HCT116 (cell line): ENCODE measurements around the gene MGST3. TPM values are rescaled to one million over a fixed set of nuclear protein-coding genes. Genes with fewer than 3 reads are reported as not detected.

Experiments
- ATAC-seq: fragments of 200-7000 bp; cut with Tn5 transposase; 2 replicates; pipeline ENCODE4 v1.9.1; 2020; ENCODE audit warnings: mild to moderate bottlenecking, moderate library complexity
- BruUV-seq: library from RNA; stranded (reverse); fragments of 400-500 nt; replicated peaks from 2 replicates; lab custom pipeline; 2021; lab: Mats Ljungman, UMichigan
- CTCF ChIA-PET: fragments of 300-600 bp; sonication (Branson Sonifier 250); formaldehyde crosslinking; loops from one replicate; lab custom pipeline; 2021; ENCODE audit warnings: antibody characterized with exemption; lab: Charles Lee
- POLR2A ChIA-PET: fragments of 300-600, 350-600 bp; sonication (Branson Sonifier 250); formaldehyde crosslinking; loops from one replicate; lab custom pipeline; 2021; ENCODE audit warnings: antibody characterized with exemption; lab: Charles Lee
- RAD21 ChIA-PET, 2 experiments: fragments of 300-600 bp; sonication (Branson Sonifier 250); formaldehyde crosslinking; loops; one replicate each; lab custom pipeline; 2023; ENCODE audit warnings: low total read pairs in 2 of 2; ENCODE audit not compliant: uncharacterized antibody in 2 of 2, unreplicated experiment in 2 of 2, low non-redundant PET in 1 of 2; lab: Charles Lee
- DNase-seq: peaks from one replicate; pipeline ENCODE4 v3.0.0-alpha.2; 2010; ENCODE audit warnings: low read depth, low spot score
- H2AFZ ChIP-seq: fragments of 200-600 bp; shearing (Covaris generic), sonication (generic); 2 replicates; pipeline ENCODE4 v1.6.1; 2017; ENCODE audit warnings: low read depth, mixed run types, mixed read lengths, antibody characterized with exemption, low read length; ENCODE audit not compliant: poor library complexity, severe bottlenecking
- H3K27ac ChIP-seq: 2 replicates; pipeline ENCODE4 v1.5.1; 2012; ENCODE audit warnings: low read depth, low read length
- H3K27me3 ChIP-seq: fragments of 200-600 bp; sonication (generic); 2 replicates; pipeline ENCODE4 v1.6.1; 2016; ENCODE audit warnings: mixed run types, low read length, mixed read lengths; ENCODE audit not compliant: insufficient read depth
- H3K36me3 ChIP-seq, 2 experiments: fragments of 200-500 bp in 1 of 2; fragments of 200-600 bp in 1 of 2; sonication (Bioruptor generic) in 1 of 2; sonication (generic) in 1 of 2; 2 replicates each; pipeline versions ENCODE4 v1.5.1 to v1.6.1; 2014 to 2016; ENCODE audit warnings: low read length in 2 of 2, inconsistent platforms in 1 of 2, mixed read lengths in 1 of 2, mixed run types in 1 of 2; ENCODE audit not compliant: insufficient read depth in 2 of 2, control insufficient read depth in 1 of 2
- H3K4me1 ChIP-seq, 2 experiments: fragments of 200-600 bp in 1 of 2; sonication (generic) in 1 of 2; 2 replicates each; pipeline versions ENCODE4 v1.5.1 to v1.6.1; 2012 to 2017; ENCODE audit warnings: low read length in 2 of 2, inconsistent platforms in 1 of 2, mild to moderate bottlenecking in 1 of 2, mixed read lengths in 1 of 2, mixed run types in 1 of 2, moderate library complexity in 1 of 2; ENCODE audit not compliant: insufficient read depth in 2 of 2, control insufficient read depth in 1 of 2
- H3K4me2 ChIP-seq: fragments of 200-600 bp; sonication (generic); 2 replicates; pipeline ENCODE4 v1.6.1; 2017; ENCODE audit warnings: mixed run types, low read length, mixed read lengths
- H3K4me3 ChIP-seq, 2 experiments: fragments of 200-600 bp in 1 of 2; sonication (generic) in 1 of 2; replicated peaks in 1 of 2; 2 replicates each; pipeline ENCODE4 v1.5.1; 2011 to 2016; ENCODE audit warnings: low read length in 2 of 2, control low read depth in 1 of 2, low read depth in 1 of 2, mild to moderate bottlenecking in 1 of 2, mixed read lengths in 1 of 2, mixed run types in 1 of 2
- H3K79me2 ChIP-seq: fragments of 200-600 bp; sonication (generic); 2 replicates; pipeline ENCODE4 v1.6.1; 2017; ENCODE audit warnings: mild to moderate bottlenecking, mixed run types, low read length, moderate library complexity, mixed read lengths; ENCODE audit not compliant: insufficient read depth
- H3K9ac ChIP-seq: fragments of 200-600 bp; sonication (generic); 2 replicates; pipeline ENCODE4 v1.6.1; 2016; ENCODE audit warnings: low read length, mixed read lengths
- H3K9me2 ChIP-seq: fragments of 200-600 bp; sonication (generic), shearing (Covaris generic); 2 replicates; pipeline ENCODE4 v1.6.1; 2017; ENCODE audit warnings: mixed run types, mild to moderate bottlenecking, moderate library complexity; ENCODE audit not compliant: insufficient read depth
- H3K9me3 ChIP-seq, 2 experiments: fragments of 200-500 bp in 1 of 2; fragments of 200-600 bp in 1 of 2; sonication (Bioruptor generic) in 1 of 2; sonication (generic) in 1 of 2; 2 replicates each; pipeline ENCODE4 v1.6.1; 2014 to 2017; ENCODE audit warnings: low read length in 2 of 2, mixed read lengths in 2 of 2, inconsistent platforms in 1 of 2, low read depth in 1 of 2, mild to moderate bottlenecking in 1 of 2, mixed run types in 1 of 2, moderate library complexity in 1 of 2; ENCODE audit not compliant: control insufficient read depth in 1 of 2, insufficient read depth in 1 of 2
- H4K20me1 ChIP-seq: fragments of 200-600 bp; sonication (generic), shearing (Covaris generic); 2 replicates; pipeline ENCODE4 v1.6.1; 2017; ENCODE audit warnings: mixed run types, mild to moderate bottlenecking, moderate library complexity; ENCODE audit not compliant: insufficient read depth
- CEBPB ChIP-seq: IDR thresholded peaks from 2 replicates; pipeline ENCODE4 v1.6.1; 2012; ENCODE audit warnings: low read depth
- EGR1 ChIP-seq: IDR thresholded peaks from 2 replicates; pipeline ENCODE4 v1.6.1; 2012; ENCODE audit warnings: low read depth
- EZH2 ChIP-seq: fragments of 200-600 bp; sonication (generic); IDR thresholded peaks from 2 replicates; pipeline ENCODE4 v1.6.1; 2017; ENCODE audit warnings: antibody characterized with exemption, mixed run types
- JUND ChIP-seq: IDR thresholded peaks from 2 replicates; pipeline ENCODE4 v1.6.1; 2012
- POLR2AphosphoS5 ChIP-seq: IDR thresholded peaks from 2 replicates; pipeline ENCODE4 v1.6.1; 2011; ENCODE audit warnings: mild to moderate bottlenecking, low read depth, low read length, moderate library complexity
- SRF ChIP-seq: IDR thresholded peaks from 2 replicates; pipeline ENCODE4 v1.6.1; 2012; ENCODE audit warnings: low read depth
- YY1 ChIP-seq: IDR thresholded peaks from 2 replicates; pipeline ENCODE4 v1.6.1; 2011; ENCODE audit warnings: low read length, low read depth, moderate library complexity, mild to moderate bottlenecking; ENCODE audit not compliant: insufficient replicate concordance; ENCODE audit errors: extremely low read depth
- ZNF274 ChIP-seq: fragments of 200-500 bp; sonication (Bioruptor generic); IDR thresholded peaks from 2 replicates; pipeline ENCODE4 v1.6.1; 2014; ENCODE audit warnings: mild to moderate bottlenecking, low read depth, low read length, inconsistent platforms
- intact Hi-C: fragments of 100-400 bp; cut with micrococcal nuclease; formaldehyde crosslinking; loops from 2 replicates; pipeline ENCODE4 v1.10.0; 2022
- total RNA-seq: library from RNA; stranded (reverse); gene quantifications from one replicate; pipeline ENCODE4 v1.2.1, GENCODE V29; 2021; ENCODE audit not compliant: unreplicated experiment
- TF ChIP-seq, protein P1 (sequence below), 3 experiments: fragments of 200-600 bp in 1 of 3; sonication (generic) in 1 of 3; IDR thresholded peaks in 2 of 3; conservative IDR thresholded peaks in 1 of 3; 2 replicates each; pipeline ENCODE4 v1.5.1; 2012 to 2017; ENCODE audit warnings: low read depth in 2 of 3, low read length in 2 of 3, antibody characterized with exemption in 1 of 3, borderline replicate concordance in 1 of 3, control low read depth in 1 of 3, mild to moderate bottlenecking in 1 of 3, mixed read lengths in 1 of 3, mixed run types in 1 of 3, moderate library complexity in 1 of 3; ENCODE audit not compliant: insufficient read depth in 1 of 3
- TF ChIP-seq, protein P2 (sequence below): IDR thresholded peaks from 2 replicates; pipeline ENCODE4 v1.6.1; 2012
- TF ChIP-seq, protein P3 (sequence below): IDR thresholded peaks from 2 replicates; pipeline ENCODE4 v1.6.1; 2012

MGST3 gene
- total RNA-seq, 1 experiment from 2014 or later = 93.7 TPM

DNA sequence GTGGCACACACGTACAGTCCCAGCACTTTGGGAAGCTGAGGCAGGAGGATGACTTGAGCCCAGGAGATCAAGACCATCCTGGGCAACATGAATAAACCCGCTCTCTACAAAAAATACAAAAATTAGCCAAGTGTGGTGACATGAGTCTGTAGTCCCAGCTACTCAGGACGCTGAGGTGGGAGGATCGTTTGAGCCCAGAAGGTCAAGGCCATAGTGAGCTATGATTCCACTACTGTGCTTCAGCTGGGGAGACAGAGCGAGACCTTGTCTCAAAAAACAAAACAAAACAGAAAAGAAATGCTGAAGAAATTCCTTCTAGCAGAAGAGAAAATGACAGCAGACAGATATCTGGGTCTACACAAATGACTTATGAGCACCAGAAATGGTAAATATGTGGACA, 57.0 kb downstream of the MGST3 start:
- CTCF ChIA-PET = no interaction called here
- no peak overlapping the region for H3K9ac ChIP-seq
- no peak for TF ChIP-seq CEBPB
- TF ChIP-seq, protein P1, sequence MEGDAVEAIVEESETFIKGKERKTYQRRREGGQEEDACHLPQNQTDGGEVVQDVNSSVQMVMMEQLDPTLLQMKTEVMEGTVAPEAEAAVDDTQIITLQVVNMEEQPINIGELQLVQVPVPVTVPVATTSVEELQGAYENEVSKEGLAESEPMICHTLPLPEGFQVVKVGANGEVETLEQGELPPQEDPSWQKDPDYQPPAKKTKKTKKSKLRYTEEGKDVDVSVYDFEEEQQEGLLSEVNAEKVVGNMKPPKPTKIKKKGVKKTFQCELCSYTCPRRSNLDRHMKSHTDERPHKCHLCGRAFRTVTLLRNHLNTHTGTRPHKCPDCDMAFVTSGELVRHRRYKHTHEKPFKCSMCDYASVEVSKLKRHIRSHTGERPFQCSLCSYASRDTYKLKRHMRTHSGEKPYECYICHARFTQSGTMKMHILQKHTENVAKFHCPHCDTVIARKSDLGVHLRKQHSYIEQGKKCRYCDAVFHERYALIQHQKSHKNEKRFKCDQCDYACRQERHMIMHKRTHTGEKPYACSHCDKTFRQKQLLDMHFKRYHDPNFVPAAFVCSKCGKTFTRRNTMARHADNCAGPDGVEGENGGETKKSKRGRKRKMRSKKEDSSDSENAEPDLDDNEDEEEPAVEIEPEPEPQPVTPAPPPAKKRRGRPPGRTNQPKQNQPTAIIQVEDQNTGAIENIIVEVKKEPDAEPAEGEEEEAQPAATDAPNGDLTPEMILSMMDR (IDR thresholded peaks at IDR 0.05 in 2 of 3, conservative IDR thresholded peaks at IDR 0.05 in 1 of 3; ENCODE audit: borderline replicate concordance in 1 of 3, insufficient read depth in 1 of 3, low read depth in 2 of 3, low read length in 2 of 3) = no peak
- no peak for TF ChIP-seq POLR2AphosphoS5
- no peak for TF ChIP-seq JUND
- TF ChIP-seq, protein P2, sequence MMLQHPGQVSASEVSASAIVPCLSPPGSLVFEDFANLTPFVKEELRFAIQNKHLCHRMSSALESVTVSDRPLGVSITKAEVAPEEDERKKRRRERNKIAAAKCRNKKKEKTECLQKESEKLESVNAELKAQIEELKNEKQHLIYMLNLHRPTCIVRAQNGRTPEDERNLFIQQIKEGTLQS = no peak
- TF ChIP-seq YY1 = no peak
- TF ChIP-seq, protein P3, sequence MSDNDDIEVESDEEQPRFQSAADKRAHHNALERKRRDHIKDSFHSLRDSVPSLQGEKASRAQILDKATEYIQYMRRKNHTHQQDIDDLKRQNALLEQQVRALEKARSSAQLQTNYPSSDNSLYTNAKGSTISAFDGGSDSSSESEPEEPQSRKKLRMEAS = no peak
- no peak for TF ChIP-seq EZH2
- TF ChIP-seq ZNF274 = no peak
- no peak for TF ChIP-seq SRF
- TF ChIP-seq EGR1 = no peak
- TF ChIP-seq, all 23 proteins: peak for 0
- no peak for DNase-seq
- Histone ChIP-seq H3K79me2 (peaks cover 45% of the 10 kb centered on the region), H3K4me1 (no peaks in the 10 kb centered on the region), H3K4me2 (no peak overlapping the region), H4K20me1 (peaks cover 5% of the 10 kb centered on the region; the same call in 1 of the 2 replicates), H3K9me3 (no peaks in the 10 kb centered on the region), H3K36me3 (0 out of 4 replicates have a peak, but pooled peaks cover 0 to 7% of the 10 kb centered on the region in 2 experiments), H2AFZ (no peak overlapping the region), H3K9me2 (no peaks in the 10 kb centered on the region), H3K27me3 (no peaks in the 10 kb centered on the region), H3K4me3 (no peak overlapping the region), H3K27ac (no peak overlapping the region)
- no peak for ATAC-seq
- POLR2A ChIA-PET = no interaction called here
- BruUV-seq = no TSS peak
- intact Hi-C loops = no loop called here
- RAD21 ChIA-PET = no interaction called here
